ENCODE results near the gene EFNA1. TPM values are rescaled to one million over a fixed set of nuclear protein-coding genes. Genes with fewer than 3 reads are reported as not detected.

The EFNA1 gene
- total and polyA plus RNA-seq, 2 of the 13 experiments (the other 11 are each of a cell fraction or from before 2014, with no cell fraction given): 81.8 to 874 TPM

DNA sequence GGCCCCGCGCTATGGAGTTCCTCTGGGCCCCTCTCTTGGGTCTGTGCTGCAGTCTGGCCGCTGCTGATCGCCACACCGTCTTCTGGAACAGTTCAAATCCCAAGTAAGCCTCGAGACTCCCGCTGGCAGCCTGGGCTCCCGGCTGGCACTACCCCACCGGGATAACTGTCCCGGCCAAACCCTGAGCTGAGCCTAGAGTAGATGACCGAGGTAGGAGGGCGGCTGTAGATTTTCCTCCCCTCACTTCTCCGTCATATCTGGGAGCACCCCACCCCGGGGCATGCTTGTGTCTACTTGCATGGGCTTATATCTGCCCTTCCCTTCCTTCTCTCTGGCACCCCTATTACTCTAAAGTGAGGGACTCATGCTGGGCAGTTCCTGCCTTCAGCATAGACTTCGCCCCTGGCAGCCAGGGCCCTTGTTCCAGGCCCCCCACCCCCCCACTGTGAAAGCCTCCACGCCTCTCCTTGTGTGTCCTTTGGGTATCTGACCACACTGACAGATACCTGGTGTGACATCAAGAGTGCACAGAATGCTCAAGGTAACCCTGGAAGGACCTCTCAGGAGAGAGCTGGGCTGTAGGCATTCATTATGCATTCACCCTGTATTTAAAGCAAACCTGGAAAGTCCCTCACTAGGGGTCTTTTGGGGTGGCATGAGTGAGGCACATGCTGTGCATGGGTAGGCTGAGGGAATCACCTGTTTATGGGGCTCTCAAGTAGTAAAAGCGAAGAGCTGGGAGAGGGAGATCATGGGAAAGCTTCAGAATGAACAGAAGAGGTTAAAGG is 485 bp downstream of the EFNA1 start (continued):
- TF ChIP-seq, protein P1, sequence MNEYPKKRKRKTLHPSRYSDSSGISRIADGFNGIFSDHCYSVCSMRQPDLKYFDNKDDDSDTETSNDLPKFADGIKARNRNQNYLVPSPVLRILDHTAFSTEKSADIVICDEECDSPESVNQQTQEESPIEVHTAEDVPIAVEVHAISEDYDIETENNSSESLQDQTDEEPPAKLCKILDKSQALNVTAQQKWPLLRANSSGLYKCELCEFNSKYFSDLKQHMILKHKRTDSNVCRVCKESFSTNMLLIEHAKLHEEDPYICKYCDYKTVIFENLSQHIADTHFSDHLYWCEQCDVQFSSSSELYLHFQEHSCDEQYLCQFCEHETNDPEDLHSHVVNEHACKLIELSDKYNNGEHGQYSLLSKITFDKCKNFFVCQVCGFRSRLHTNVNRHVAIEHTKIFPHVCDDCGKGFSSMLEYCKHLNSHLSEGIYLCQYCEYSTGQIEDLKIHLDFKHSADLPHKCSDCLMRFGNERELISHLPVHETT (CRISPR knock-in tag; conservative IDR thresholded peaks at IDR 0.05): no peak
- TF ChIP-seq FLYWCH1 (CRISPR knock-in tag; IDR thresholded peaks at IDR 0.05): no peak
- TF ChIP-seq ZNF367 (CRISPR knock-in tag; IDR thresholded peaks at IDR 0.05; ENCODE audit: borderline replicate concordance): no peak
- TF ChIP-seq PHF8 (CRISPR knock-in tag; IDR thresholded peaks at IDR 0.05): no peak; the same call in none of the 2 replicates
- TF ChIP-seq PITX1 (CRISPR knock-in tag; IDR thresholded peaks at IDR 0.05): no peak
- TF ChIP-seq, protein P2, sequence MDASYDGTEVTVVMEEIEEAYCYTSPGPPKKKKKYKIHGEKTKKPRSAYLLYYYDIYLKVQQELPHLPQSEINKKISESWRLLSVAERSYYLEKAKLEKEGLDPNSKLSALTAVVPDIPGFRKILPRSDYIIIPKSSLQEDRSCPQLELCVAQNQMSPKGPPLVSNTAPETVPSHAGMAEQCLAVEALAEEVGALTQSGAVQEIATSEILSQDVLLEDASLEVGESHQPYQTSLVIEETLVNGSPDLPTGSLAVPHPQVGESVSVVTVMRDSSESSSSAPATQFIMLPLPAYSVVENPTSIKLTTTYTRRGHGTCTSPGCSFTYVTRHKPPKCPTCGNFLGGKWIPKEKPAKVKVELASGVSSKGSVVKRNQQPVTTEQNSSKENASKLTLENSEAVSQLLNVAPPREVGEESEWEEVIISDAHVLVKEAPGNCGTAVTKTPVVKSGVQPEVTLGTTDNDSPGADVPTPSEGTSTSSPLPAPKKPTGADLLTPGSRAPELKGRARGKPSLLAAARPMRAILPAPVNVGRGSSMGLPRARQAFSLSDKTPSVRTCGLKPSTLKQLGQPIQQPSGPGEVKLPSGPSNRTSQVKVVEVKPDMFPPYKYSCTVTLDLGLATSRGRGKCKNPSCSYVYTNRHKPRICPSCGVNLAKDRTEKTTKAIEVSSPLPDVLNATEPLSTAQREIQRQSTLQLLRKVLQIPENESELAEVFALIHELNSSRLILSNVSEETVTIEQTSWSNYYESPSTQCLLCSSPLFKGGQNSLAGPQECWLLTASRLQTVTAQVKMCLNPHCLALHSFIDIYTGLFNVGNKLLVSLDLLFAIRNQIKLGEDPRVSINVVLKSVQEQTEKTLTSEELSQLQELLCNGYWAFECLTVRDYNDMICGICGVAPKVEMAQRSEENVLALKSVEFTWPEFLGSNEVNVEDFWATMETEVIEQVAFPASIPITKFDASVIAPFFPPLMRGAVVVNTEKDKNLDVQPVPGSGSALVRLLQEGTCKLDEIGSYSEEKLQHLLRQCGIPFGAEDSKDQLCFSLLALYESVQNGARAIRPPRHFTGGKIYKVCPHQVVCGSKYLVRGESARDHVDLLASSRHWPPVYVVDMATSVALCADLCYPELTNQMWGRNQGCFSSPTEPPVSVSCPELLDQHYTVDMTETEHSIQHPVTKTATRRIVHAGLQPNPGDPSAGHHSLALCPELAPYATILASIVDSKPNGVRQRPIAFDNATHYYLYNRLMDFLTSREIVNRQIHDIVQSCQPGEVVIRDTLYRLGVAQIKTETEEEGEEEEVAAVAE (CRISPR knock-in tag; IDR thresholded peaks at IDR 0.05; ENCODE audit: borderline replicate concordance): 0 out of 2 replicates have a peak, but pooled peaks have one; percentile 7
- TF ChIP-seq ZNF839 (CRISPR knock-in tag; IDR thresholded peaks at IDR 0.05; ENCODE audit: borderline replicate concordance): no peak
- peak; percentile 56 for TF ChIP-seq ARNT2 (CRISPR knock-in tag; IDR thresholded peaks at IDR 0.05; ENCODE audit: low read depth)
- no peak for TF ChIP-seq RFX3 (CRISPR knock-in tag; IDR thresholded peaks at IDR 0.05)
- TF ChIP-seq, protein P3, sequence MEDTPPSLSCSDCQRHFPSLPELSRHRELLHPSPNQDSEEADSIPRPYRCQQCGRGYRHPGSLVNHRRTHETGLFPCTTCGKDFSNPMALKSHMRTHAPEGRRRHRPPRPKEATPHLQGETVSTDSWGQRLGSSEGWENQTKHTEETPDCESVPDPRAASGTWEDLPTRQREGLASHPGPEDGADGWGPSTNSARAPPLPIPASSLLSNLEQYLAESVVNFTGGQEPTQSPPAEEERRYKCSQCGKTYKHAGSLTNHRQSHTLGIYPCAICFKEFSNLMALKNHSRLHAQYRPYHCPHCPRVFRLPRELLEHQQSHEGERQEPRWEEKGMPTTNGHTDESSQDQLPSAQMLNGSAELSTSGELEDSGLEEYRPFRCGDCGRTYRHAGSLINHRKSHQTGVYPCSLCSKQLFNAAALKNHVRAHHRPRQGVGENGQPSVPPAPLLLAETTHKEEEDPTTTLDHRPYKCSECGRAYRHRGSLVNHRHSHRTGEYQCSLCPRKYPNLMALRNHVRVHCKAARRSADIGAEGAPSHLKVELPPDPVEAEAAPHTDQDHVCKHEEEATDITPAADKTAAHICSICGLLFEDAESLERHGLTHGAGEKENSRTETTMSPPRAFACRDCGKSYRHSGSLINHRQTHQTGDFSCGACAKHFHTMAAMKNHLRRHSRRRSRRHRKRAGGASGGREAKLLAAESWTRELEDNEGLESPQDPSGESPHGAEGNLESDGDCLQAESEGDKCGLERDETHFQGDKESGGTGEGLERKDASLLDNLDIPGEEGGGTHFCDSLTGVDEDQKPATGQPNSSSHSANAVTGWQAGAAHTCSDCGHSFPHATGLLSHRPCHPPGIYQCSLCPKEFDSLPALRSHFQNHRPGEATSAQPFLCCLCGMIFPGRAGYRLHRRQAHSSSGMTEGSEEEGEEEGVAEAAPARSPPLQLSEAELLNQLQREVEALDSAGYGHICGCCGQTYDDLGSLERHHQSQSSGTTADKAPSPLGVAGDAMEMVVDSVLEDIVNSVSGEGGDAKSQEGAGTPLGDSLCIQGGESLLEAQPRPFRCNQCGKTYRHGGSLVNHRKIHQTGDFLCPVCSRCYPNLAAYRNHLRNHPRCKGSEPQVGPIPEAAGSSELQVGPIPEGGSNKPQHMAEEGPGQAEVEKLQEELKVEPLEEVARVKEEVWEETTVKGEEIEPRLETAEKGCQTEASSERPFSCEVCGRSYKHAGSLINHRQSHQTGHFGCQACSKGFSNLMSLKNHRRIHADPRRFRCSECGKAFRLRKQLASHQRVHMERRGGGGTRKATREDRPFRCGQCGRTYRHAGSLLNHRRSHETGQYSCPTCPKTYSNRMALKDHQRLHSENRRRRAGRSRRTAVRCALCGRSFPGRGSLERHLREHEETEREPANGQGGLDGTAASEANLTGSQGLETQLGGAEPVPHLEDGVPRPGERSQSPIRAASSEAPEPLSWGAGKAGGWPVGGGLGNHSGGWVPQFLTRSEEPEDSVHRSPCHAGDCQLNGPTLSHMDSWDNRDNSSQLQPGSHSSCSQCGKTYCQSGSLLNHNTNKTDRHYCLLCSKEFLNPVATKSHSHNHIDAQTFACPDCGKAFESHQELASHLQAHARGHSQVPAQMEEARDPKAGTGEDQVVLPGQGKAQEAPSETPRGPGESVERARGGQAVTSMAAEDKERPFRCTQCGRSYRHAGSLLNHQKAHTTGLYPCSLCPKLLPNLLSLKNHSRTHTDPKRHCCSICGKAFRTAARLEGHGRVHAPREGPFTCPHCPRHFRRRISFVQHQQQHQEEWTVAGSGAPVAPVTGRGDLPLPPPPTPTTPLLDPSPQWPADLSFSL (CRISPR knock-in tag; IDR thresholded peaks at IDR 0.05): no peak
- TF ChIP-seq MED1 (CRISPR knock-in tag; IDR thresholded peaks at IDR 0.05): no peak
- TF ChIP-seq, protein P4, sequence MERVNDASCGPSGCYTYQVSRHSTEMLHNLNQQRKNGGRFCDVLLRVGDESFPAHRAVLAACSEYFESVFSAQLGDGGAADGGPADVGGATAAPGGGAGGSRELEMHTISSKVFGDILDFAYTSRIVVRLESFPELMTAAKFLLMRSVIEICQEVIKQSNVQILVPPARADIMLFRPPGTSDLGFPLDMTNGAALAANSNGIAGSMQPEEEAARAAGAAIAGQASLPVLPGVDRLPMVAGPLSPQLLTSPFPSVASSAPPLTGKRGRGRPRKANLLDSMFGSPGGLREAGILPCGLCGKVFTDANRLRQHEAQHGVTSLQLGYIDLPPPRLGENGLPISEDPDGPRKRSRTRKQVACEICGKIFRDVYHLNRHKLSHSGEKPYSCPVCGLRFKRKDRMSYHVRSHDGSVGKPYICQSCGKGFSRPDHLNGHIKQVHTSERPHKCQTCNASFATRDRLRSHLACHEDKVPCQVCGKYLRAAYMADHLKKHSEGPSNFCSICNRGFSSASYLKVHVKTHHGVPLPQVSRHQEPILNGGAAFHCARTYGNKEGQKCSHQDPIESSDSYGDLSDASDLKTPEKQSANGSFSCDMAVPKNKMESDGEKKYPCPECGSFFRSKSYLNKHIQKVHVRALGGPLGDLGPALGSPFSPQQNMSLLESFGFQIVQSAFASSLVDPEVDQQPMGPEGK (CRISPR knock-in tag; IDR thresholded peaks at IDR 0.05): 0 out of 2 replicates have a peak, but pooled peaks have one; percentile 45
- TF ChIP-seq ZNF33B (CRISPR knock-in tag; IDR thresholded peaks at IDR 0.05): no peak
- no peak for TF ChIP-seq ARHGAP35 (CRISPR knock-in tag; IDR thresholded peaks at IDR 0.05; ENCODE audit: borderline replicate concordance)

Measured in HepG2 (cell line).